Activated CD4-positive, alpha-beta T cell treated with anti-CD3 and anti-CD28 coated beads, Interleukin-2, amount 50 U/mL, for 48 hours (primary cell): ENCODE measurements around the gene ERBB4.

Experiments
- DNase-seq, 2 experiments: peaks; one replicate each; pipeline ENCODE4 v3.0.0-alpha.2; 2020

Gene ERBB4

GRCh38 chr2:212538305-212539071 lies at the start of gene ERBB4:
TSS of gene ERBB4 (minus strand) at chr2:212538802. CDS start at chr2:212538530, 272 bp downstream.
- DNase-seq: peak in 1 of 2 experiments; percentile 0

- DNase-seq: no peak
Measured at GRCh38 chr2:212580117-212580516, 41.5 kb upstream of the ERBB4 start.

- no peak for DNase-seq
Measured at GRCh38 chr2:212556296-212556695, 17.7 kb upstream of the ERBB4 start.

GRCh38 chr2:212554233-212554632 lies 15.6 kb upstream of the ERBB4 start:
- DNase-seq: no peak

GRCh38 chr2:212549941-212550340 lies 11.3 kb upstream of the ERBB4 start:
- no peak for DNase-seq

GRCh38 chr2:212549463-212549862 lies 10.9 kb upstream of the ERBB4 start:
- DNase-seq: no peak

- DNase-seq: no peak
Measured at GRCh38 chr2:212548455-212548819, 9.8 kb upstream of the ERBB4 start.

- DNase-seq: no peak
Measured at GRCh38 chr2:212547716-212548454, 9.3 kb upstream of the ERBB4 start.

- DNase-seq: no peak
Measured at GRCh38 chr2:212546669-212547068, 8.1 kb upstream of the ERBB4 start.

GRCh38 chr2:212540341-212540740 lies 1.7 kb upstream of the ERBB4 start:
- DNase-seq: no peak

- DNase-seq: peak in 1 of 2 experiments; percentile 0
Measured at GRCh38 chr2:212539072-212539880, 674 bp upstream of the ERBB4 start.

- peak in 1 of 2 experiments; percentile 1 for DNase-seq
Measured at GRCh38 chr2:212537726-212538304, 787 bp downstream of the ERBB4 start.

- DNase-seq: peak; percentile 1 to 3
Measured at GRCh38 chr2:212536817-212537725, 1.5 kb downstream of the ERBB4 start.

GRCh38 chr2:212535996-212536816 lies 2.4 kb downstream of the ERBB4 start:
- DNase-seq: peak in 1 of 2 experiments; percentile 0

GRCh38 chr2:212534336-212534735 lies 4.3 kb downstream of the ERBB4 start:
- no peak for DNase-seq

GRCh38 chr2:212532585-212532984 lies 6.0 kb downstream of the ERBB4 start:
- no peak for DNase-seq

- DNase-seq: no peak
Measured at GRCh38 chr2:212532087-212532486, 6.5 kb downstream of the ERBB4 start.

GRCh38 chr2:212531499-212531898 lies 7.1 kb downstream of the ERBB4 start:
- no peak for DNase-seq

- no peak for DNase-seq
Measured at GRCh38 chr2:212530991-212531390, 7.6 kb downstream of the ERBB4 start.

- DNase-seq: no peak
Measured at GRCh38 chr2:212530373-212530772, 8.2 kb downstream of the ERBB4 start.
